GM12874 (cell line): ENCODE results near the gene BICRA.

Source experiments
- CTCF ChIP-seq: IDR thresholded peaks from 2 replicates; pipeline ENCODE4 v1.5.1; 2011; ENCODE audit warnings: low read depth, mild to moderate bottlenecking, control low read depth, low read length, moderate library complexity; ENCODE audit not compliant: insufficient read depth

The BICRA gene

GRCh38 chr19:47628078-47628771, 19.3 kb downstream of the BICRA start:
- no peak for TF ChIP-seq CTCF

DNA sequence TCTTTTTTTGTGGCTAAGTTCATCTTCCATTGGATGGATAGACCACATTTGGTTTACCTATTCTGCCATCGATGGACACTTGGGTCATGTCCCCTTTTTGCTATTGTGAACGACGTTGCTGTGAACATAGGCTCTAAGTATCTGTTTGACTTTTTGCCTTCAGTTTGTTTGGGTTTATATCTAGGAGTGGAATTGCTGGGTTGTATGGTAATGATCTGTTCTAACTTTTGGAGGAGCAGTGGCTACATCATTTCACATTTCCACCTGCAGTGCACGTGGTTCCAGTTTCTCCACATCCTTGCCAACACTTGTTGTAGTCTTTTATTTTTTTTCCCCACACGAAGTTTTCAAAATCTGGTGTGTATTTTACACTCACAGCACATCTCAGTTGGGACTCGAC, 21.7 kb downstream of the BICRA start:
- no peak for TF ChIP-seq CTCF

DNA sequence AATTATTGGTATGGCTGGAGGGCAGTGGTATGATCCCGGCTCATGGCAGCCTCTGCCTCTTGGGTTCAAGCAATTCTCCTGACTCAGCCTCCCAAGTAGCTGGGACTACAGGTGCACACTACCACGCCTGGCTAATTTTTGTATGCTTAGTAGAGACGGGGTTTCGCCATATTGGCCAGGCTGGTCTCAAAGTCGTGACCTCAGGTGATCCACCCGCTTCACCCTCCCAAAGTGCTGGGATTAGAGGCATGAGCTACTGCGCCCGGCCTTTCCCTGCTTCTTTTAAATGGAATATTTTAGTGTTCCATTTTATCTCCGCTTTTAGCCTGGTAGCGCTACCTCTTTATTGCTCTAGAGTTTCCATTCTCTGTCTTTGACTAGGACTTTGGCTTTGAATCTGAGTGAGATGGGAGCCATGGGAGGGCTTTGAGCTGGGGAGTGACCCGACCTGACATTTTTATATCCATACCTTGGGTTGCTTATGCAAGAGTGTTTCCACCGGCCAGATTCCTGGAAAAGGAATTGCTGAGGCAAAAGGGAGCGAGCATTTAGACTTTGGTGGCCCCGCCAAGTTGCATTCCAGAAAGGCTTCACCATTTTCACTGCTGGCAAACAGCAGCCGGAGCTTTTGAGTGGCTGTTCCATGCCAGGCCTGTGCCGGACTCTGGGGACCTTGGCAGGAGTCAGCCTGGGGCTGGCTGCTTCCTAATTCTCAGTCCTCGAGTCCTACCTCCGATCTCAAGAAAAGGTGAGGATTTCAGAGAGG, 22.9 kb downstream of the BICRA start:
- TF ChIP-seq CTCF: no peak

DNA sequence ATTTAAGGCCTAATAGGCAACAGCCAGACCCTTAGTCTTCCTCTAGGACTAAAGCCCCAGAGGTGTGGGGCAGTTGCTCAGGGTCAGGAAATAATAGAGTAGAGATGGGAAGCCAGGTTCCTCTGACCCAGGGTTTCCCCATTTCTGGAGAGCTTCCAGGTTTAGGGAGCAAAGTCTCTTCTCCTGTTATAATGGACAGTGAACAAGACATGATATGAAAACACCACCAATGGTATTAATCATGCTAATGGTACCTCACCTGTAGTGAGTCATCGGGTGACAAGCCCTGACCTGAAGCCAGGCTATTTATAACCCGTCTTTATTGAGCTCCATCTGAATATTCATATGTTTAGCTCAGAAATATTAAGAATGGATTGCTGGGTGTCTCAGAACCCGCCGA, 24.6 kb downstream of the BICRA start:
- TF ChIP-seq CTCF: no peak

DNA sequence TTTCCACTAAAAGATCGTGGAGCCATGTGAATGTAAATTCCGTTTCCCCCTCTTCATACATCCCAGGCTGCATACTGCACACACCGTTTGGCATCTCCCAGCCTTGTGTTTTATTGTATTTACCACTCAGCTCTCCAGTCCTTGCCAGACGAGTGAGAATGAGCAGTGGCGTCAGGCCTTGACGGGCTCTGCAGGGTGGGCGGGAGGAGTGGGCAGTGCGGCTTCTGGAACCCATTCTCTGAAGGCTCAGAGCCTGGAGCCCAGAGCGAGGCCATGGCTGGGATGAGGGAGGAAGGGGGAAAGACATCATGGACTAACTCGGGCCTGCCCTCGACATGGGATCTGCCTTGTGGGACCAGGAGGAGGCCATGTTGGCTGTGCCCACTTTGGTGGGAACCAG, 25.1 kb downstream of the BICRA start:
- TF ChIP-seq CTCF: no peak

GRCh38 chr19:47637550-47637949, 28.6 kb downstream of the BICRA start:
- no peak for TF ChIP-seq CTCF

- no peak for TF ChIP-seq CTCF
Observed at GRCh38 chr19:47641891-47642485, 33.1 kb downstream of the BICRA start.
